CD4-positive, alpha-beta T cell (primary cell): Measurements from ENCODE around the gene COL4A3. TPM values are rescaled to one million over a fixed set of nuclear protein-coding genes. Genes with fewer than 3 reads are reported as not detected.
A peak's percentile ranks its signal among the peaks of the same experiment; 100 is the strongest.

ENCODE experiments used
- ATAC-seq: fragments of 200-7000 bp; cut with Tn5 transposase; one replicate; pipeline ENCODE4 v1.10.0; 2022; ENCODE audit warnings: mild to moderate bottlenecking; ENCODE audit not compliant: poor library complexity
- CTCF ChIA-PET: fragments of 350-600 bp; sonication (Branson Sonifier 250); formaldehyde crosslinking; loops from one replicate; lab custom pipeline; 2021; ENCODE audit warnings: antibody characterized with exemption, inconsistent platforms; lab: Charles Lee
- POLR2A ChIA-PET: fragments of 350-600 bp; sonication (Branson Sonifier 250); formaldehyde crosslinking; loops from one replicate; lab custom pipeline; 2021; ENCODE audit warnings: antibody characterized with exemption, inconsistent platforms; lab: Charles Lee
- DNase-seq, 14 experiments: peaks; one replicate each; pipeline ENCODE4 v3.0.0-alpha.2; 2013 to 2020; ENCODE audit warnings: mixed read lengths in 2 of 14
- H3K27ac ChIP-seq, 2 donors: one replicate each; pipeline versions ENCODE4 v1.5.1 to v1.7.0; 2013; ENCODE audit warnings: low read length in 2 of 2, low read depth in 1 of 2, mild to moderate bottlenecking in 1 of 2
- H3K27me3 ChIP-seq, 2 experiments: 1 replicate in 1 of 2; 2 replicates in 1 of 2; pipeline versions ENCODE4 v1.6.1 to v1.7.0; 2013; ENCODE audit warnings: low read length in 2 of 2, control low read depth in 1 of 2, mild to moderate bottlenecking in 1 of 2, moderate library complexity in 1 of 2; ENCODE audit not compliant: insufficient read depth in 2 of 2, control insufficient read depth in 1 of 2
- H3K36me3 ChIP-seq: one replicate; pipeline ENCODE4 v1.6.1; 2013; ENCODE audit warnings: low read length, control low read depth; ENCODE audit not compliant: insufficient read depth
- H3K4me1 ChIP-seq: one replicate; pipeline ENCODE4 v1.6.1; 2013; ENCODE audit warnings: low read length, control low read depth; ENCODE audit not compliant: insufficient read depth
- H3K4me3 ChIP-seq: one replicate; pipeline ENCODE4 v1.5.1; 2013; ENCODE audit warnings: mild to moderate bottlenecking, low read length, moderate library complexity
- H3K9me3 ChIP-seq, 2 experiments: 1 replicate in 1 of 2; 2 replicates in 1 of 2; pipeline versions ENCODE4 v1.6.1 to v1.7.0; 2013; ENCODE audit warnings: low read length in 2 of 2, mild to moderate bottlenecking in 2 of 2, control low read depth in 1 of 2, moderate library complexity in 1 of 2; ENCODE audit not compliant: control insufficient read depth in 1 of 2, insufficient read depth in 1 of 2
- H3K27ac Mint-ChIP-seq: one replicate; pipeline ENCODE4 v1.8.0; 2020; ENCODE audit warnings: mixed read lengths
- H3K27me3 Mint-ChIP-seq: one replicate; pipeline ENCODE4 v1.8.0; 2021; ENCODE audit warnings: mixed read lengths
- H3K36me3 Mint-ChIP-seq: one replicate; pipeline ENCODE4 v1.8.0; 2021; ENCODE audit warnings: low read depth, mixed read lengths
- H3K4me1 Mint-ChIP-seq: one replicate; pipeline ENCODE4 v1.8.0; 2021; ENCODE audit warnings: low read depth, mixed read lengths
- H3K4me3 Mint-ChIP-seq: one replicate; pipeline ENCODE4 v1.8.0; 2020; ENCODE audit warnings: mild to moderate bottlenecking, mixed read lengths
- H3K9me3 Mint-ChIP-seq: one replicate; pipeline ENCODE4 v1.8.0; 2020; ENCODE audit warnings: mixed read lengths
- intact Hi-C, 2 experiments: fragments of 100-400 bp; cut with DNase I in 1 of 2; cut with micrococcal nuclease in 1 of 2; formaldehyde crosslinking; loops; one replicate each; pipeline versions ENCODE4 v1.15.1 to v1.9.0; 2023 to 2025; cut with DNase I, micrococcal nuclease
- total RNA-seq, 174 experiments: library from RNA in 2 of 174; stranded (reverse) in 2 of 174; gene quantifications; one replicate each; pipeline ENCODE4 v1.2.3 and lab custom pipeline; 2021 to 2026
- TF ChIP-seq, protein P1 (sequence below): fragments of 200-600 bp; IDR thresholded peaks from one replicate; pipeline ENCODE4 v1.8.0; 2022; ENCODE audit warnings: antibody characterized with exemption, mild to moderate bottlenecking

Gene COL4A3
- total RNA-seq, 2 experiments from 2014 or later, result not detected

DNA sequence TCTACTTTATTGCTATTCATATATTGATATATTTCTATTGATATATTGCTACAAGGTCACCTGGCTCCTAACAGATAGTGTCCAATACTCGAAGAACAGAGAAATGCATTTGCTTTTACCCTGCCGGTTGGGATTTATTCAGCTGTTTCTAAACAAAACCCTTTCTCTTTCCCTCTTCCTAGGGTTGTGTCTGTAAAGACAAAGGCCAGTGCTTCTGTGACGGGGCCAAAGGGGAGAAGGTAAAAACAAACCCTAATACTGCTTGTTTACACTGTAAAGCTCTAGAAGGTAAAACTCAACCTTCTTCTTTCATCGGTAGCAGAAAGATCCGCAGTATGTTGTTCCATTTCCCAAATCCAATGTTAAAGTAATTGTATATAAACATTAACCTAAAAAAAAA is 73.4 kb downstream of the COL4A3 start:
- CTCF ChIA-PET, result interaction anchor here (1.0 to 1.9 kb wide), 11 partner anchors 8 to 87 kb away, joined by 3 to 11 read pairs (median 6); partner anchors contain the start of gene MFF
- Histone ChIP-seq H3K27me3 (no peaks in the 10 kb centered on the region), H3K27ac (no peak overlapping the region), H3K9me3 (no peaks in the 10 kb centered on the region), H3K4me1 (no peaks in the 10 kb centered on the region), H3K36me3 (no peaks in the 10 kb centered on the region), H3K4me3 (no peak overlapping the region)
- intact Hi-C loops, result loop anchor here (1.0 to 10.0 kb wide), 6 partner anchors 430 to 1569 kb away; no protein-coding TSS in a partner anchor
- no peaks in the 10 kb centered on the region for H3K9me3 Mint-ChIP-seq
- TF ChIP-seq, protein P1, sequence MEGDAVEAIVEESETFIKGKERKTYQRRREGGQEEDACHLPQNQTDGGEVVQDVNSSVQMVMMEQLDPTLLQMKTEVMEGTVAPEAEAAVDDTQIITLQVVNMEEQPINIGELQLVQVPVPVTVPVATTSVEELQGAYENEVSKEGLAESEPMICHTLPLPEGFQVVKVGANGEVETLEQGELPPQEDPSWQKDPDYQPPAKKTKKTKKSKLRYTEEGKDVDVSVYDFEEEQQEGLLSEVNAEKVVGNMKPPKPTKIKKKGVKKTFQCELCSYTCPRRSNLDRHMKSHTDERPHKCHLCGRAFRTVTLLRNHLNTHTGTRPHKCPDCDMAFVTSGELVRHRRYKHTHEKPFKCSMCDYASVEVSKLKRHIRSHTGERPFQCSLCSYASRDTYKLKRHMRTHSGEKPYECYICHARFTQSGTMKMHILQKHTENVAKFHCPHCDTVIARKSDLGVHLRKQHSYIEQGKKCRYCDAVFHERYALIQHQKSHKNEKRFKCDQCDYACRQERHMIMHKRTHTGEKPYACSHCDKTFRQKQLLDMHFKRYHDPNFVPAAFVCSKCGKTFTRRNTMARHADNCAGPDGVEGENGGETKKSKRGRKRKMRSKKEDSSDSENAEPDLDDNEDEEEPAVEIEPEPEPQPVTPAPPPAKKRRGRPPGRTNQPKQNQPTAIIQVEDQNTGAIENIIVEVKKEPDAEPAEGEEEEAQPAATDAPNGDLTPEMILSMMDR, result no peak
- ATAC-seq (no peak), DNase-seq (no peak)
- no peaks in the 10 kb centered on the region for H3K4me1 Mint-ChIP-seq
- no peak overlapping the region for H3K27ac Mint-ChIP-seq
- peaks cover 19% of the 10 kb centered on the region for H3K27me3 Mint-ChIP-seq
- H3K4me3 Mint-ChIP-seq, result no peak overlapping the region
- H3K36me3 Mint-ChIP-seq, result no peaks in the 10 kb centered on the region
- POLR2A ChIA-PET, result no interaction called here

DNA sequence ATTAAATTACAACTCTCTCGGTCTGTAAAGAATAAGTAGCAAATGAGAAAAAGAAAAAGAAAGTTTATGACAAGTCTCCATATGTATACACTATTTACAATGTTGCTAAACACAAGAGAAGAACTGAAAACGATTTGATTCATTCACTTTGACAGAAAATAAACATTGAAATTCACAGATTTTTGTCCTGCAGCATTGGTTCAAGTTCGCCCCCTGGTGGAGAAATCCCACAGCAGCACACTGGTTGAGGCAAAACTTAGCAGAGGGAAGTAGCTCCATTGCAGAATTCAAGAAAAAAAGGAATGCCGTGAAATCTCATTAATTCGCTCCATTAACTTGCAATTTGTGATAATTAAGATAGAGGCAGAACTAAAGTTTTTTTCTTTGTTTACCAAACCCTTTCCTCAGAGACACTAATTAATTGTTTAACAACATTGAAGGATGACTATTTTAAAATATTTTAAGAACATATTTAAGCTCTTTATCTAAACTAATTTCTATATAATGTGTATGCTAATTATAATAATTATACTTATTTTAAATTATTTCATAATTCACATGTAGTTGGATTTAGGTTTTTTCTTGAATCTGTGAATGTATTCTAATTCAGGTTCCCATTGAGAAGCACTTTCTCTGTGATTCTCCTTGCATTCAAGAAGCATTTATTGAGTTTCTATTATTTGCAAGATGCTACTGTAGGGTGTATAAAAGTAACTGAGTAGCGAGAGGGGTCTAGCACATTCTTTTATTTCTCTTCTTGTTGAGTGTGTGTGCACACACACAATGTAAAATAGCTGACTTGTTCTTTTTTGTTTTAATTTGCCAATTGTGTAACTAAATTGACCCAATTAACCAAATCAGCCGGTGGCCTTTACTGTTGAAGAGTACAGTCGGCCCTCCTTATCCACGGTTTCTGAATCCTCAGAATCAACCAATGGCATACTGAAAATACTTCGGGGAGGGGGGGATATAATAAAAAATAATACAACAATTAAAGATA is 74.1 kb downstream of the COL4A3 start:
- ChIA-PET CTCF (interaction anchor here (0.9 to 1.9 kb wide), 11 partner anchors 10 to 133 kb away, joined by 3 to 11 read pairs (median 6); partner anchors contain the start of gene MFF), POLR2A (no interaction called here)
- ATAC-seq (no peak), DNase-seq (peak; percentile 31 to 69 (median 47))
- H3K36me3 ChIP-seq, result no peaks in the 10 kb centered on the region
- H3K27ac ChIP-seq, result no peak overlapping the region
- no peaks in the 10 kb centered on the region for H3K9me3 ChIP-seq
- Mint-ChIP-seq H3K27me3 (peaks cover 19% of the 10 kb centered on the region), H3K4me3 (no peak overlapping the region), H3K9me3 (no peaks in the 10 kb centered on the region), H3K27ac (no peak overlapping the region), H3K36me3 (no peaks in the 10 kb centered on the region), H3K4me1 (no peaks in the 10 kb centered on the region)
- H3K4me3 ChIP-seq, result no peak overlapping the region
- no peaks in the 10 kb centered on the region for H3K4me1 ChIP-seq
- TF ChIP-seq, protein P1, result peak; percentile 98
- intact Hi-C loops, result loop anchor here (1.0 to 10.0 kb wide), 5 partner anchors 431 to 1570 kb away; no protein-coding TSS in a partner anchor
- H3K27me3 ChIP-seq, result no peaks in the 10 kb centered on the region

DNA sequence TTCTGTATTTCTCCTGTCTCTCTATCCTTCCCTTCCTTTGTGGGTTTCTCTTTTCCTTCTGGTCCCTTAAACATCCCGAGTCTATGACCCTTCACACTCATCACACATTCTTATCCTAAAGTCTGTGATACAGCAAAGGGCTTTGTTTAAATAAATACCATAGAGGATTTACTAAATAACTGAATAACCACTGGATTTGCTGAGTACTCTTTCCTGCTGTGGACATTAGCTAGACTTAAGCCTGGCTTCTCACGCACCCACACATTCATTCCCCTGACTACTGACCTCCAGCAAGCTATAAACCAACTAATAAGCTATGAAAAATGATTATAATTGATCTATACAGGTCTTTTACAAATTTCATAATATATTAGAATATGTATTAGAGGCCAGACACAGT is 76.6 kb downstream of the COL4A3 start:
- Histone ChIP-seq H3K9me3 (no peaks in the 10 kb centered on the region), H3K4me1 (no peaks in the 10 kb centered on the region), H3K27me3 (no peaks in the 10 kb centered on the region), H3K27ac (no peak overlapping the region), H3K4me3 (no peak overlapping the region), H3K36me3 (no peaks in the 10 kb centered on the region)
- intact Hi-C loops, result loop anchor here in 1 of 2 experiments (10.0 kb wide), 1 partner anchor 1686 kb away; no protein-coding TSS in a partner anchor
- H3K4me3 Mint-ChIP-seq, result no peak overlapping the region
- H3K36me3 Mint-ChIP-seq, result no peaks in the 10 kb centered on the region
- ChIA-PET CTCF (no interaction called here), POLR2A (no interaction called here)
- H3K4me1 Mint-ChIP-seq, result no peaks in the 10 kb centered on the region
- H3K9me3 Mint-ChIP-seq, result no peaks in the 10 kb centered on the region
- no peak overlapping the region for H3K27ac Mint-ChIP-seq
- peaks cover 14% of the 10 kb centered on the region for H3K27me3 Mint-ChIP-seq
- DNase-seq (no peak), ATAC-seq (no peak)
- TF ChIP-seq, protein P1, result no peak
